HCT116 (cell line): ENCODE results near the gene RANGAP1.

Experiments used
- EZH2 ChIP-seq: fragments of 200-600 bp; sonication (generic); IDR thresholded peaks from 2 replicates; pipeline ENCODE4 v1.6.1; 2017; ENCODE audit warnings: antibody characterized with exemption, mixed run types
- FOSL1 ChIP-seq: IDR thresholded peaks from 2 replicates; pipeline ENCODE4 v1.6.1; 2012; ENCODE audit warnings: low read depth
- JUND ChIP-seq: IDR thresholded peaks from 2 replicates; pipeline ENCODE4 v1.6.1; 2012
- POLR2A ChIP-seq: IDR thresholded peaks from 2 replicates; pipeline ENCODE4 v1.7.0; 2011; ENCODE audit warnings: borderline replicate concordance; ENCODE audit not compliant: insufficient read depth, insufficient read length; ENCODE audit errors: extremely low read depth
- RAD21 ChIP-seq: IDR thresholded peaks from 2 replicates; pipeline ENCODE4 v1.6.1; 2012; ENCODE audit warnings: low read depth, mild to moderate bottlenecking
- ZFX ChIP-seq: fragments of 450-650 bp; IDR thresholded peaks from 2 replicates; pipeline ENCODE4 v1.6.1; 2017
- TF ChIP-seq, protein P1 (sequence below): IDR thresholded peaks from 2 replicates; pipeline ENCODE4 v1.6.1; 2012
- TF ChIP-seq, protein P2 (sequence below), 3 experiments: fragments of 200-600 bp in 1 of 3; sonication (generic) in 1 of 3; IDR thresholded peaks in 2 of 3; conservative IDR thresholded peaks in 1 of 3; 2 replicates each; pipeline ENCODE4 v1.5.1; 2012 to 2017; ENCODE audit warnings: low read depth in 2 of 3, low read length in 2 of 3, antibody characterized with exemption in 1 of 3, borderline replicate concordance in 1 of 3, control low read depth in 1 of 3, mild to moderate bottlenecking in 1 of 3, mixed read lengths in 1 of 3, mixed run types in 1 of 3, moderate library complexity in 1 of 3; ENCODE audit not compliant: insufficient read depth in 1 of 3
- TF ChIP-seq, protein P3 (sequence below): IDR thresholded peaks from 2 replicates; pipeline ENCODE4 v1.6.1; 2011; ENCODE audit warnings: mild to moderate bottlenecking, low read length, moderate library complexity; ENCODE audit not compliant: insufficient replicate concordance; ENCODE audit errors: extremely low read depth

DNA sequence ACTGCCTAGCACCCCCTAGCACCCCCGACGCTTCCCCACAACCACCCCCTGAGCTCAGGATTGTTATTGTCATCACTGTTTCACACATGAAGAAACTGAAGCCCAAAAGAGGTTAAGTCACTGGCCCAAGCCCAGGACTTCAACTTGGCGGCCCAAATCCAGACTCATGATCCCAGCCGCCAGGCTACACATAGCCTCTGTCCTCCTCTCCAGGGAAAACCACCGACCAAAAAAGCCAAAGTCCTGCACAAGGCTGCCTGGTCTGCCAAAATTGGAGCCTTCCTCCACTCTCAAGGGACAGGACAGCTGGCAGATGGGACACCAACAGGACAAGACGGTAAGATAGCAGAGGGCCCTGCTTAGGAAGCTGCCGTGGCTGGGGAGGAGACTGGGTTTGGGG lies 70.1 kb downstream of the RANGAP1 start:
- TF ChIP-seq JUND (no peak), POLR2A (no peak), RAD21 (no peak), EZH2 (no peak), FOSL1 (no peak), ZFX (no peak)
- TF ChIP-seq, protein P1, sequence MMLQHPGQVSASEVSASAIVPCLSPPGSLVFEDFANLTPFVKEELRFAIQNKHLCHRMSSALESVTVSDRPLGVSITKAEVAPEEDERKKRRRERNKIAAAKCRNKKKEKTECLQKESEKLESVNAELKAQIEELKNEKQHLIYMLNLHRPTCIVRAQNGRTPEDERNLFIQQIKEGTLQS, result no peak
- TF ChIP-seq, protein P2, sequence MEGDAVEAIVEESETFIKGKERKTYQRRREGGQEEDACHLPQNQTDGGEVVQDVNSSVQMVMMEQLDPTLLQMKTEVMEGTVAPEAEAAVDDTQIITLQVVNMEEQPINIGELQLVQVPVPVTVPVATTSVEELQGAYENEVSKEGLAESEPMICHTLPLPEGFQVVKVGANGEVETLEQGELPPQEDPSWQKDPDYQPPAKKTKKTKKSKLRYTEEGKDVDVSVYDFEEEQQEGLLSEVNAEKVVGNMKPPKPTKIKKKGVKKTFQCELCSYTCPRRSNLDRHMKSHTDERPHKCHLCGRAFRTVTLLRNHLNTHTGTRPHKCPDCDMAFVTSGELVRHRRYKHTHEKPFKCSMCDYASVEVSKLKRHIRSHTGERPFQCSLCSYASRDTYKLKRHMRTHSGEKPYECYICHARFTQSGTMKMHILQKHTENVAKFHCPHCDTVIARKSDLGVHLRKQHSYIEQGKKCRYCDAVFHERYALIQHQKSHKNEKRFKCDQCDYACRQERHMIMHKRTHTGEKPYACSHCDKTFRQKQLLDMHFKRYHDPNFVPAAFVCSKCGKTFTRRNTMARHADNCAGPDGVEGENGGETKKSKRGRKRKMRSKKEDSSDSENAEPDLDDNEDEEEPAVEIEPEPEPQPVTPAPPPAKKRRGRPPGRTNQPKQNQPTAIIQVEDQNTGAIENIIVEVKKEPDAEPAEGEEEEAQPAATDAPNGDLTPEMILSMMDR (IDR thresholded peaks at IDR 0.05 in 2 of 3, conservative IDR thresholded peaks at IDR 0.05 in 1 of 3; ENCODE audit: borderline replicate concordance in 1 of 3, insufficient read depth in 1 of 3, low read depth in 2 of 3, low read length in 2 of 3), result no peak
- TF ChIP-seq, protein P3, sequence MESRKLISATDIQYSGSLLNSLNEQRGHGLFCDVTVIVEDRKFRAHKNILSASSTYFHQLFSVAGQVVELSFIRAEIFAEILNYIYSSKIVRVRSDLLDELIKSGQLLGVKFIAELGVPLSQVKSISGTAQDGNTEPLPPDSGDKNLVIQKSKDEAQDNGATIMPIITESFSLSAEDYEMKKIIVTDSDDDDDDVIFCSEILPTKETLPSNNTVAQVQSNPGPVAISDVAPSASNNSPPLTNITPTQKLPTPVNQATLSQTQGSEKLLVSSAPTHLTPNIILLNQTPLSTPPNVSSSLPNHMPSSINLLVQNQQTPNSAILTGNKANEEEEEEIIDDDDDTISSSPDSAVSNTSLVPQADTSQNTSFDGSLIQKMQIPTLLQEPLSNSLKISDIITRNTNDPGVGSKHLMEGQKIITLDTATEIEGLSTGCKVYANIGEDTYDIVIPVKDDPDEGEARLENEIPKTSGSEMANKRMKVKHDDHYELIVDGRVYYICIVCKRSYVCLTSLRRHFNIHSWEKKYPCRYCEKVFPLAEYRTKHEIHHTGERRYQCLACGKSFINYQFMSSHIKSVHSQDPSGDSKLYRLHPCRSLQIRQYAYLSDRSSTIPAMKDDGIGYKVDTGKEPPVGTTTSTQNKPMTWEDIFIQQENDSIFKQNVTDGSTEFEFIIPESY, result no peak
